ENCODE measurements around the gene RNF157. TPM values are rescaled to one million over a fixed set of nuclear protein-coding genes. Genes with fewer than 3 reads are reported as not detected.

RNF157 gene
- total and polyA plus RNA-seq, 9 donors = 1.3 to 4.3 (median 2.5) TPM

GRCh38 chr17:76137351-76138233, 102.7 kb downstream of the RNF157 start:
- no peak for TF ChIP-seq EP300 (IDR thresholded peaks at IDR 0.05)
- TF ChIP-seq CTCF (IDR thresholded peaks at IDR 0.05) = no peak
- TF ChIP-seq POLR2A (IDR thresholded peaks at IDR 0.05) = no peak
- Histone ChIP-seq H3K4me1 (ENCODE audit: insufficient read depth) (peaks cover 4% of the 10 kb centered on the region), H3K4me3 (no peak overlapping the region), H3K27me3 (peaks cover 2% of the 10 kb centered on the region), H3K9me3 (no peaks in the 10 kb centered on the region), H3K27ac (no peak overlapping the region), H3K36me3 (no peaks in the 10 kb centered on the region)
- WGBS, 3 donors = 46 to 65% (median 59%) methylated on average over 46 to 54 of the region's 54 CpGs
- no peak for DNase-seq
- intact Hi-C loops (cut with DNase I) = no loop called here

- Histone ChIP-seq H3K27ac (no peak overlapping the region), H3K36me3 (no peaks in the 10 kb centered on the region), H3K9me3 (no peaks in the 10 kb centered on the region), H3K27me3 (peaks cover 2% of the 10 kb centered on the region), H3K4me1 (ENCODE audit: insufficient read depth) (peaks cover 4% of the 10 kb centered on the region), H3K4me3 (no peak overlapping the region)
- intact Hi-C loops (cut with DNase I) = no loop called here
- TF ChIP-seq EP300 (IDR thresholded peaks at IDR 0.05) (no peak), POLR2A (IDR thresholded peaks at IDR 0.05) (no peak), CTCF (IDR thresholded peaks at IDR 0.05) (no peak)
- 74 to 85% (median 76%) methylated on average over 7 of the region's 7 CpGs for WGBS, 3 donors
- no peak for DNase-seq
Measured at GRCh38 chr17:76137001-76137350, 103.3 kb downstream of the RNF157 start.

- no peak for DNase-seq
- Histone ChIP-seq H3K4me1 (ENCODE audit: insufficient read depth) (peaks cover 4% of the 10 kb centered on the region), H3K27me3 (peaks cover 2% of the 10 kb centered on the region), H3K9me3 (no peaks in the 10 kb centered on the region), H3K27ac (no peak overlapping the region), H3K36me3 (no peaks in the 10 kb centered on the region), H3K4me3 (no peak overlapping the region)
- intact Hi-C loops (cut with DNase I) = no loop called here
- TF ChIP-seq POLR2A (IDR thresholded peaks at IDR 0.05) (no peak), EP300 (IDR thresholded peaks at IDR 0.05) (no peak), CTCF (IDR thresholded peaks at IDR 0.05) (no peak)
- WGBS, 3 donors = 72 to 80% (median 79%) methylated on average over 16 of the region's 16 CpGs
Measured at GRCh38 chr17:76136276-76137000, 103.9 kb downstream of the RNF157 start.

- no peak for DNase-seq
- TF ChIP-seq EP300 (IDR thresholded peaks at IDR 0.05) (no peak), CTCF (IDR thresholded peaks at IDR 0.05) (no peak), POLR2A (IDR thresholded peaks at IDR 0.05) (no peak)
- 73 to 74% (median 73%) methylated on average over 8 of the region's 8 CpGs for WGBS, 3 donors
- H3K9me3 ChIP-seq = no peaks in the 10 kb centered on the region
- H3K36me3 ChIP-seq = no peaks in the 10 kb centered on the region
- peaks cover 2% of the 10 kb centered on the region for H3K4me1 ChIP-seq (ENCODE audit: insufficient read depth)
- H3K4me3 ChIP-seq = no peak overlapping the region
- H3K27me3 ChIP-seq = peaks cover 2% of the 10 kb centered on the region
- H3K27ac ChIP-seq = no peak overlapping the region
- intact Hi-C loops (cut with DNase I) = no loop called here
Measured at GRCh38 chr17:76135810-76136188, 104.5 kb downstream of the RNF157 start.

All from ovary (tissue), 9 donors.